NCI-H748 (cell line): Measurements from ENCODE around the gene LTC4S.

Experiments used
- DNase-seq: peaks from one replicate; lab custom pipeline; 2025; ENCODE audit not compliant: unreplicated experiment; lab: John Stamatoyannopoulos, UW

The LTC4S gene

GRCh38 chr5:179805529-179806249, 11.9 kb downstream of the LTC4S start:
- peak; percentile 44 for DNase-seq

- peak; percentile 69 for DNase-seq
These were observed 12.7 kb downstream of the LTC4S start, which contains the start of gene MGAT4B for GRCh38 chr5:179806250-179807048. Gene MGAT4B (minus strand): TSS chr5:179806866. CDS start chr5:179806583, 283 bp downstream.

- DNase-seq = no peak
These were observed 18.5 kb downstream of the LTC4S start for GRCh38 chr5:179812135-179812825.

GRCh38 chr5:179812997-179813607, 19.3 kb downstream of the LTC4S start:
- DNase-seq = no peak

GRCh38 chr5:179814090-179814489, 20.3 kb downstream of the LTC4S start:
- DNase-seq = no peak

- DNase-seq = no peak
These were observed 21.9 kb downstream of the LTC4S start for GRCh38 chr5:179815491-179816249.

GRCh38 chr5:179816401-179816795, 22.6 kb downstream of the LTC4S start:
- no peak for DNase-seq

- DNase-seq = no peak
These were observed 23.1 kb downstream of the LTC4S start for GRCh38 chr5:179816796-179817469.

- DNase-seq = no peak
These were observed 23.7 kb downstream of the LTC4S start for GRCh38 chr5:179817470-179817840.

GRCh38 chr5:179817890-179818745, 24.3 kb downstream of the LTC4S start:
- DNase-seq = no peak

GRCh38 chr5:179818746-179819295, 25.0 kb downstream of the LTC4S start:
- peak; percentile 85 for DNase-seq

GRCh38 chr5:179819296-179820126, 25.7 kb downstream of the LTC4S start:
- DNase-seq = peak; percentile 72

GRCh38 chr5:179820127-179820482, 26.3 kb downstream of the LTC4S start:
- peak; percentile 49 for DNase-seq

- peak; percentile 83 for DNase-seq
These were observed 26.9 kb downstream of the LTC4S start, which contains the start of gene SQSTM1 for GRCh38 chr5:179820483-179821297. Gene SQSTM1 (plus strand): TSS chr5:179820905. CDS start chr5:179820937, 32 bp downstream.

- DNase-seq = peak; percentile 92
These were observed 27.7 kb downstream of the LTC4S start for GRCh38 chr5:179821298-179822058.

- DNase-seq = no peak
These were observed 28.3 kb downstream of the LTC4S start for GRCh38 chr5:179822059-179822432.
